SK-N-SH (cell line): Measurements from ENCODE around the gene ELP4.

ENCODE experiments used
- CTCF ChIP-seq: fragments of 200-600 bp; sonication (generic); IDR thresholded peaks from 2 replicates; pipeline ENCODE4 v1.6.1; 2017; ENCODE audit warnings: antibody characterized with exemption, mild to moderate bottlenecking, moderate library complexity
- JUND ChIP-seq: IDR thresholded peaks from 2 replicates; pipeline ENCODE4 v1.4.0; 2012
- NFIC ChIP-seq: IDR thresholded peaks from 2 replicates; pipeline ENCODE4 v1.4.0; 2012; ENCODE audit warnings: borderline replicate concordance
- TF ChIP-seq, protein P1 (sequence below): IDR thresholded peaks from 2 replicates; pipeline ENCODE4 v1.4.0; 2012; ENCODE audit warnings: low read depth, borderline replicate concordance

- TF ChIP-seq CTCF, result no peak
- no peak for TF ChIP-seq JUND
- TF ChIP-seq NFIC, result no peak
- TF ChIP-seq, protein P1, sequence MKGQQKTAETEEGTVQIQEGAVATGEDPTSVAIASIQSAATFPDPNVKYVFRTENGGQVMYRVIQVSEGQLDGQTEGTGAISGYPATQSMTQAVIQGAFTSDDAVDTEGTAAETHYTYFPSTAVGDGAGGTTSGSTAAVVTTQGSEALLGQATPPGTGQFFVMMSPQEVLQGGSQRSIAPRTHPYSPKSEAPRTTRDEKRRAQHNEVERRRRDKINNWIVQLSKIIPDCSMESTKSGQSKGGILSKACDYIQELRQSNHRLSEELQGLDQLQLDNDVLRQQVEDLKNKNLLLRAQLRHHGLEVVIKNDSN, result no peak
Observed at GRCh38 chr11:31792036-31792435, 282.5 kb downstream of the ELP4 start.
